ENCODE results near the gene OR9G4.

OR9G4 gene

GRCh38 chr11:56748597-56748996 lies at the start of gene OR9G4:
Gene OR9G4, minus strand, starts transcription at chr11:56748697. Its CDS starts 4,931 bp downstream, at chr11:56743766.
- DNase-seq (ENCODE audit: low read depth), result no peak

GRCh38 chr11:56783448-56784041 lies 35.0 kb upstream of the OR9G4 start:
- peak; percentile 64 for DNase-seq (ENCODE audit: low read depth)

DNA sequence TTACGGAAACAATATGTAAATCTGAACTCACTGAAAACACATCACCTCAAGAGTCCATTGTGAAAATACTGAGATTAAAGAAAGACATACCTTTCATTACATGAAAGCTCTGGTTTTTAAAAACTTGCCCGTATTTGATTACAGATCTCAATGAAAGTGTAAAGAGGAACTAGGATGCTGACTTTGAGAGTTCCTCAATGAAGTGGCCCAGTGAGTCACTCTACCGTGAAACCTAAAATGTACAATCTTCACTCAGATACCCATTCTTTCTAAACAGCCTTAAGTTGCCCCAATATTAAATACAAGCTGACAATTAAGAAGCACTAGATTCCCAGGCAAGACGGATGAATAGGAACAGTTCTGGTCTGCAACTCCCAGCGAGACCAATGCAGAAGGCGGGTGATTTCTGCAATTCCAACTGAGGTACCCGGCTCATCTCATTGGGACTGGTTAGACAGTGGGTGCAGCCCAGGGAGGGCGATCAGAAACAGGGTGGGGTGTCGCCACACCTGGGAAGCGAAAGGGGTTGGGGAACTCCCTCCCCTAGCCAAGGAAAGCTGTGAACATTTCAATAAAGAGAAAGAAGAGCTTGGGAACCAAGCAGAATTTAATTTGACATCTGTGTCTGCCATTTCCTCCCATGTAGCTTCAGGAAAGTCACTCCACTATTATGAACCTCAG lies 33.8 kb upstream of the OR9G4 start:
- no peak for DNase-seq (ENCODE audit: low read depth)

- DNase-seq (ENCODE audit: low read depth), result no peak
Observed at GRCh38 chr11:56776809-56777208, 28.3 kb upstream of the OR9G4 start.

DNA sequence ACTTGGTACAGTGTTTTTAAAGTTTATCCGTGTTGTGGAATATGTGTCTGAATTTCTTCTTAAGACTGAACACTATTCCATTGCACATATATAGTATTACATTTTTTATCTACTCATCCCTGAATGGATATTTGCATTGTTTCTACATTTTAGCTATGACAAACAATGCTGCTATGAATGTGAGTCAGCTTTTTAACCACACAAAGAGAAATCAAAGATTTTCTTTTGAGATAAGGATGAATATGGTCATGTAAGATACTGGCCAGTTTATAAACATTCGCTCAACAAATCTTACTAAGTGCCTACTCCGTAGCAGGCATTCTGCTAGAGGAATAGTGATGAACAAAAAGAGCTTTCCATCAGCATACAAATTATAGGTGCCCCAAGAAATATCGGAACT lies 16.5 kb upstream of the OR9G4 start:
- DNase-seq (ENCODE audit: low read depth), result peak; percentile 1

DNA sequence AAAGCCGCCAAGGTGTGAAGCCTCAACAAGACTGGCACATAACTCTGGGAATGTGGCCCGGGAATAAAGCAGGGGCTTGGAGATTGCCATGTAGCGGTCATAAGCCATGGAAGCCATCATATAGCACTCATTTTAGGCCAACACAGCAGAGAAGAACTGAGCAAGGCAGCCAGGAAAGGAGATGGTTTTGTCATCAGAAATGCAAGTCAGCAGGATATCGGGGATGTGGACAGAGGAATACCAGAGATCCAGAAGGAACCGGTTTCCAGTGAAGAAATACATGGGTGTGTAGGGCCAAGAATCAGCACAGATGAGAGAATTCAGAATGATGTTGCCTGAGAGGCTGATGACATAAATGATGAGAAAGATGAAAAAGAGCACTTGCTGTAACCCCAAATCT lies 3.0 kb upstream of the OR9G4 start:
- DNase-seq (ENCODE audit: low read depth), result no peak

DNA sequence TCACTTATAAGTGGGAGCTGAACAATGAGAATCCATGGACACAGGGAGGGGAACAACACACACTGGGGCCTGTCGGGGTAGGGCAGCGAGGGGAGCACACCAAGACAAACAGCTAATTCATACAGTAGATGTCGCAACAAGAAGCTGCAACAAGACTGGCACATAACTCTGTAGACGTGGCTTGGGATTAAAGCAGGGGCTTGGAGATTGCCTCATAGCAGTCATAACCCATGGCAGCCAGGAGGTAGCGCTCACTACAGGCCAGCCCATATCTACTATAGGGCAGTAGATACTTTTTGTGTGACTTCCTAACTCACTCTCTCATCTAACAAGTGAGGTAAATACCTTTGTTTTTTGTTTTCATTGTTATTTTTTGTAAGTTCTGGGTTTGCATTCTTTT lies 1.7 kb upstream of the OR9G4 start:
- no peak for DNase-seq (ENCODE audit: low read depth)

DNA sequence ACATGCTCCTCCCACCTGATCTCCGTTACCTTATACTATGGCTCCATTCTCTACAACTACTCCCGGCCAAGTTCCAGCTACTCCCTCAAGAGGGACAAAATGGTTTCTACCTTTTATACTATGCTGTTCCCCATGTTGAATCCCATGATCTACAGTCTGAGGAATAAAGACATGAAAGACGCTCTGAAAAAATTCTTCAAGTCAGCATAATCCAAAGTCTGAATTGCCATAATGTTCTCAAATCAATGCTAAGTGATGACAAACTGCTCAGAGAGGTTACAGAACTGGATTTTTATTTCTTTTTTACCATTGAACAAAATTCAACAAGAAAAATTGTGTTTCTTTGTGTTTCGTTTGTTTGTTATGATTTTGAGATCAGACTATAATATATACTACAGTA lies 7.6 kb downstream of the OR9G4 start:
- no peak for DNase-seq (ENCODE audit: low read depth)

DNA sequence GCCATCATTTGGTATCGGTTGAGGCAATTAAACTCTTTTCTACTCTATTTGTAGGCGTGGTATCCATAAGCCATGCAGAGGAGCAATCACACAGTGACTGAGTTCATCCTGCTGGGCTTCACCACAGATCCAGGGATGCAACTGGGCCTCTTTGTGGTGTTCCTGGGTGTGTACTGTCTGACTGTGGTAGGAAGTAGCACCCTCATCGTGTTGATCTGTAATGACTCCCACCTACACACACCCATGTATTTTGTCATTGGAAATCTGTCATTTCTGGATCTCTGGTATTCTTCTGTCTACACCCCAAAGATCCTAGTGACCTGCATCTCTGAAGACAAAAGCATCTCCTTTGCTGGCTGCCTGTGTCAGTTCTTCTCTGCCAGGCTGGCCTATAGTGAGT lies 8.4 kb downstream of the OR9G4 start:
- DNase-seq (ENCODE audit: low read depth), result no peak

GRCh38 chr11:56720513-56720912 lies 28.0 kb downstream of the OR9G4 start:
- DNase-seq (ENCODE audit: low read depth), result no peak

GRCh38 chr11:56716379-56716854 lies 32.1 kb downstream of the OR9G4 start:
- no peak for DNase-seq (ENCODE audit: low read depth)

DNA sequence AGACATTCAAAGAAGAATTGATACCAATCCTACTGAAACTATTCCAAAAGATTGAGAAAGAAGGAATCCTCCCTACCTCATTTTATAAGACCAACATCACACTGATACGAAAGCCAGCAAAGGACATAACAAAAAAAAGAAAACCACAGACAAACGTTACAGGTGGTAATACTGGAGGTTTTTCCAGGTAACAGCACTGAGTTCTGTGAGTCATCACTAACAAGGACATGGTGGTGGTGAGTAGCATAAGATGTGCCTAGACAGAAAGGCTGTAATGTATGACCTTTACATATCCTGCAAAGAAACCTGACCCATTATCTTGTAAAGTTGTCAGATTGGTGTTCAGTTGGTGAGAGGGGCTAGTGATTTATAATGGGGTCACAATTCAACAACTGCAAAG lies 34.3 kb downstream of the OR9G4 start:
- DNase-seq (ENCODE audit: low read depth), result no peak

DNA sequence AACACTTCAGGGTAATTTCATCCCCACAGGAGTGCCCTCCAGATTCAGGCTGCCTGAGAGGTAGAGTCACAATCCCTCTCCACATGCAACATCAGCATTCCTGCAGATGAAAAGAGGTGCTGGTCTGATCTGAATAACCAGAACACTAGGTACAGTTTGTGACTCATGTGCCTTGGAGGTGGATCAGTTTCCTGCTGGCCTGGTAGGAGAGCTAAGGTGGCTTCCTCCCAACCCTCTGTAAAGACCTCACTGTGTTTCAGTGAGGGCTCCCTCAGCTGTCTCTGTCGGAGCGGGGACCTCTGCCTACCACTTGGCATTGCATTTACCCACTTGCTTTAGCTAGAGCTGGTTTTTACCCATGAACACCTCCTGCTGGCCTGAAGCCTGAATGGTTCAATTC lies 42.0 kb downstream of the OR9G4 start:
- no peak for DNase-seq (ENCODE audit: low read depth)

DNA sequence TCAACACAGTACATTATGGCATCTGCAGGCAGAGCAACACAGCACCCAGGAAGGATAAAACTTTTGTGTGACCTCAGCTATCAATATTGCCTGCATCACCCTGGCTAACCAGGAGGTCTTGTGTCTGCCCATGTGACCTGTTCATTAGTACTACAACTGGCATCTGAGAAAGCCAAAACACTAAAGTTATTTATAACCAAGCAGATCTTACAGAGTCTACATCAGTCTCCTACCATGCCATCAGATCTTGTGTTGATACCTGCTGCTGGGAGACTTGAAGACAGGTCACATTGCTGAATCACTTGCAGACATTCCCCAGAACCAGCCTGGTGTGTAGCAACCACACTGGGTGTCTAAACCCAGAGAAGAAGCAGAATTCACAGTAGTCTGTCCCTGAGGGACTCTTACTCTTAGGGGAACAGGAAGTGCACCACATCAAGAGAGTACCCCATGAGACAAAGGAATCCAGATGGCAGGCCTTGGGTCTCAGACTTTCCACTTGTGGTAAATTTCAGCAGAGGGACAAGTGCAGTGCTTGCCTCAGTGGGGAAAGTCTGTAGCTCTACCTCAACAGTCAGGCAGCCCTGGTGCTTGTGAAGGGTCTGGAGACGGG lies 42.6 kb downstream of the OR9G4 start:
- no peak for DNase-seq (ENCODE audit: low read depth)

DNA sequence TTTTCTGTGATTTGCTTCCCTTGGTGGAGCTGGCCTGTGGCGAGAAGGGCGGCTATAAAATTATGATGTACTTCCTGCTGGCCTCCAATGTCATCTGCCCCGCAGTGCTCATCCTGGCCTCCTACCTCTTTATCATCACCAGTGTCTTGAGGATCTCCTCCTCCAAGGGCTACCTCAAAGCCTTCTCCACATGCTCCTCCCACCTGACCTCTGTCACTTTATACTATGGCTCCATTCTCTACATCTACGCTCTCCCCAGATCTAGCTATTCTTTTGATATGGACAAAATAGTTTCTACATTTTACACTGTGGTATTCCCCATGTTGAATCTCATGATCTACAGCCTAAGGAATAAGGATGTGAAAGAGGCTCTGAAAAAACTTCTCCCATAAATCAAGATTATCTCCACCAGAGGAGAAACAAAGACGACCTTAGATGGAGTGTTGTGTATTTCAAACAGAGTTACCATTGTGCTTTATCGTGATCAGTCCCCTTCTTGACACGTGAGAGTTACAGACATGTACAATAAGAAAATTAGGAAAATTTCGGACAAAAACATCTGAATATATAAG lies 47.5 kb downstream of the OR9G4 start:
- no peak for DNase-seq (ENCODE audit: low read depth)

- no peak for DNase-seq (ENCODE audit: low read depth)
Observed at GRCh38 chr11:56700242-56700913, 48.1 kb downstream of the OR9G4 start.

DNA sequence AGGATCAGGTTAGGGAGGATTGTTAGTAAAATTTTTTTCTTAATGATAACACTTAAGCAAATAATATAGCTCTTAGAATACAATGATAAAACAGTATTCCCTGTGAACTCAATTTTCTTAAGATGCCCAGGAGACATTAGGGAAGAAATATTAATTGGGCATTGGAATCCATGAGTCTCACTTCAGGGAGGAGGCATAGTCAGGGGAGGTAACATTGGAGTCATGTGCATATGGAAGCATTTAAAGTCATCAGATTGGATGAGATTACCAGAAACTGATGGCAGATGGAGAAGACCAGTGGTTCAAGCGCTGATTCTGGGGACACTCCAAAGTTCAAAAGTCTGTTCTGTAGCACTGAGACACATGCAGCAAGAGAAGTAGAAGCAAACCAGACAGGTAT lies 49.7 kb downstream of the OR9G4 start, which contains the start of gene OR9G1:
OR9G1 (plus strand) TSS at position 301 of the 400 bp plus-strand sequence. CDS start 1,293 bp downstream, outside the sequence.
- no peak for DNase-seq (ENCODE audit: low read depth)

DNA sequence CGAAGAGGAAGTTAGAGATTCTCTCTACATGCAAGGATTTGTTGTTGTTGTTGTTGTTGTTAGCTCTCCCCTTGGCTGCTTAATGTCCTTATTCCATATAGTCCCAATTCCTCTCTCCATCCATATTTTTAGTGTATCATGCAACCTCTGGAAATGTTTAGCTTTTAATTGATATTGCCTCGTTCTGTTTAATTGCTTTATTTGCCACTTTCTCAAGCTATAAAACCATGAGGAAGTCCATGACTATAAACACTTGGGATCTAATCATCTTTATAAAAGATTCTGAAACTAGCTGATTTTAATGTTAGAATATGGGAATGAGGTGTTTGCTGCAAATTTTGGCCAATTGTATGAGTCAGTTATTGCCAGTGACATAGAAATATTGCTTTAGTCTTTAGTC lies 55.1 kb downstream of the OR9G4 start:
- no peak for DNase-seq (ENCODE audit: low read depth)
